Activated CD4-positive, alpha-beta T cell treated with anti-CD3 and anti-CD28 coated beads, Interleukin-2, amount 50 U/mL, for 4 hours (primary cell): Measurements from ENCODE around the gene SLC13A3.
"Not testable (repeated sequence)": the region's sequence is repeated elsewhere in the genome, so short reads cannot be mapped to it uniquely, and the experiment has no call there.

Experiments
- DNase-seq, 2 experiments: peaks; one replicate each; pipeline ENCODE4 v3.0.0-alpha.2; 2020

The SLC13A3 gene

GRCh38 chr20:46678516-46678915 is 27.3 kb upstream of the SLC13A3 start:
- DNase-seq, result no peak

- DNase-seq, result no peak
Measured at GRCh38 chr20:46677608-46678007, 26.3 kb upstream of the SLC13A3 start.

GRCh38 chr20:46676649-46677316 is 25.5 kb upstream of the SLC13A3 start:
- not testable (repeated sequence) for DNase-seq

- no peak for DNase-seq
Measured at GRCh38 chr20:46674253-46675083, 23.2 kb upstream of the SLC13A3 start.

GRCh38 chr20:46673394-46674252 is 22.4 kb upstream of the SLC13A3 start:
- no peak for DNase-seq

GRCh38 chr20:46672543-46673148 is 21.4 kb upstream of the SLC13A3 start:
- no peak for DNase-seq

GRCh38 chr20:46671866-46672542 is 20.7 kb upstream of the SLC13A3 start:
- no peak for DNase-seq

- DNase-seq, result no peak
Measured at GRCh38 chr20:46670585-46671584, 19.6 kb upstream of the SLC13A3 start.

- DNase-seq, result no peak
Measured at GRCh38 chr20:46670228-46670584, 18.9 kb upstream of the SLC13A3 start.

GRCh38 chr20:46666818-46667515 is 15.7 kb upstream of the SLC13A3 start:
- DNase-seq, result no peak

GRCh38 chr20:46666306-46666705 is 15.0 kb upstream of the SLC13A3 start:
- DNase-seq, result no peak

GRCh38 chr20:46665602-46666001 is 14.3 kb upstream of the SLC13A3 start:
- DNase-seq, result no peak

GRCh38 chr20:46663531-46663930 is 12.3 kb upstream of the SLC13A3 start:
- DNase-seq, result no peak

- DNase-seq, result no peak
Measured at GRCh38 chr20:46661659-46662058, 10.4 kb upstream of the SLC13A3 start.

- no peak for DNase-seq
Measured at GRCh38 chr20:46660487-46660886, 9.2 kb upstream of the SLC13A3 start.

GRCh38 chr20:46657618-46658017 is 6.4 kb upstream of the SLC13A3 start:
- no peak for DNase-seq

- no peak for DNase-seq
Measured at GRCh38 chr20:46657137-46657536, 5.9 kb upstream of the SLC13A3 start.

GRCh38 chr20:46652699-46653098 is 1.4 kb upstream of the SLC13A3 start:
- no peak for DNase-seq

GRCh38 chr20:46650575-46651090 is 626 bp downstream of the SLC13A3 start:
- no peak for DNase-seq

GRCh38 chr20:46649965-46650542 is 1.2 kb downstream of the SLC13A3 start:
- no peak for DNase-seq
